ENCODE results near the gene ANP32D. TPM values are rescaled to one million over a fixed set of nuclear protein-coding genes. Genes with fewer than 3 reads are reported as not detected.
"Not testable (repeated sequence)": the region's sequence is repeated elsewhere in the genome, so short reads cannot be mapped to it uniquely, and the experiment has no call there.

Gene ANP32D
- total RNA-seq, 2 donors from 2014 or later, result not detected

DNA sequence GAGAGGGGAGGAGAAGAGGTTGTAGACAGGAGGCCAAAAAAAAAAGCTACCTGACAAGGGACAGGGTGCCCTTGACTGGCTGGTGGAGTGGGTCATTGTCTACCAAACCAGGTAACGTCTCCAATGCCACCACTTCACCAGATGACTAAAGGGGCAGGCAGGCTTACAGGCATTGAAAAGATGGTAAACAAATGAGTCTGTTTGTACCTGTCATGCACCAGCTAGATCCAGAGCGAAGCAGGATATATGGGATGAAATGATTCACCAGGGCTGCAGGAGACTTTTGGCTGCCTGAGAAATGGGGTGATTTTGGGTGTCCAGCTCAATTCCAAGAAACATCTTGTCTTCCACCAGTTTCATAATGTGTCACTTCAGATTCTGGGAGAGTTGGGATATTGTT, 13.9 kb downstream of the ANP32D start:
- H3K27ac ChIP-seq, result no peak overlapping the region
- no peaks in the 10 kb centered on the region for H3K9me3 ChIP-seq
- no peaks in the 10 kb centered on the region for H3K27me3 ChIP-seq
- intact Hi-C loops (cut with DNase I), result no loop called here
- no peak overlapping the region for H3K9ac ChIP-seq (ENCODE audit: low read depth in 2 of 2, low read length in 2 of 2)
- TF ChIP-seq, protein P1, sequence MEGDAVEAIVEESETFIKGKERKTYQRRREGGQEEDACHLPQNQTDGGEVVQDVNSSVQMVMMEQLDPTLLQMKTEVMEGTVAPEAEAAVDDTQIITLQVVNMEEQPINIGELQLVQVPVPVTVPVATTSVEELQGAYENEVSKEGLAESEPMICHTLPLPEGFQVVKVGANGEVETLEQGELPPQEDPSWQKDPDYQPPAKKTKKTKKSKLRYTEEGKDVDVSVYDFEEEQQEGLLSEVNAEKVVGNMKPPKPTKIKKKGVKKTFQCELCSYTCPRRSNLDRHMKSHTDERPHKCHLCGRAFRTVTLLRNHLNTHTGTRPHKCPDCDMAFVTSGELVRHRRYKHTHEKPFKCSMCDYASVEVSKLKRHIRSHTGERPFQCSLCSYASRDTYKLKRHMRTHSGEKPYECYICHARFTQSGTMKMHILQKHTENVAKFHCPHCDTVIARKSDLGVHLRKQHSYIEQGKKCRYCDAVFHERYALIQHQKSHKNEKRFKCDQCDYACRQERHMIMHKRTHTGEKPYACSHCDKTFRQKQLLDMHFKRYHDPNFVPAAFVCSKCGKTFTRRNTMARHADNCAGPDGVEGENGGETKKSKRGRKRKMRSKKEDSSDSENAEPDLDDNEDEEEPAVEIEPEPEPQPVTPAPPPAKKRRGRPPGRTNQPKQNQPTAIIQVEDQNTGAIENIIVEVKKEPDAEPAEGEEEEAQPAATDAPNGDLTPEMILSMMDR (IDR thresholded peaks at IDR 0.05), result no peak
- no peaks in the 10 kb centered on the region for H3K36me3 ChIP-seq
- H3K4me1 ChIP-seq, result no peaks in the 10 kb centered on the region
- DNase-seq, result no peak
- no peak overlapping the region for H3K4me3 ChIP-seq

DNA sequence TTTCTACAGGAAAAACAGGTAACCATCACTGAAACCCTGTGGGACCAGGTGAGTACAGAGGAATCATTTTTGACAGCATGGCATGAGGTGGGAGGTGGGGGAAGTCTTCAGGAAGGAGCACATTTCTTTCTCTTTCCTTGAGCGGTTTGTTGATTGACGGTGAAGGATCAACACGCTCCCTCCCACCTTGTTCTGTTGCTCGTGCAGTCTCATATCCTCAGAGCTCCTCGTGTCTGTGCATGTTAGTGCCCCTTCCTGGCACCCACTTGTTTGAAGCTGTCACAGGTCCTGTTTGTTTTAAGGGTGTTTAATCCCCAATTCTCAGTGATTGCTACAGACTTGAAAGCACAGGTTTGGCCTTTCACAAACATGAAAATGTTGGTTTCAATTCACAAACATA, 14.3 kb downstream of the ANP32D start:
- Histone ChIP-seq H3K36me3 (no peaks in the 10 kb centered on the region), H3K4me3 (no peak overlapping the region), H3K9ac (ENCODE audit: low read depth in 2 of 2, low read length in 2 of 2) (no peak overlapping the region), H3K9me3 (no peaks in the 10 kb centered on the region), H3K27me3 (no peaks in the 10 kb centered on the region), H3K4me1 (no peaks in the 10 kb centered on the region), H3K27ac (no peak overlapping the region)
- intact Hi-C loops (cut with DNase I), result no loop called here
- no peak for DNase-seq
- TF ChIP-seq, protein P1 (IDR thresholded peaks at IDR 0.05), result no peak

DNA sequence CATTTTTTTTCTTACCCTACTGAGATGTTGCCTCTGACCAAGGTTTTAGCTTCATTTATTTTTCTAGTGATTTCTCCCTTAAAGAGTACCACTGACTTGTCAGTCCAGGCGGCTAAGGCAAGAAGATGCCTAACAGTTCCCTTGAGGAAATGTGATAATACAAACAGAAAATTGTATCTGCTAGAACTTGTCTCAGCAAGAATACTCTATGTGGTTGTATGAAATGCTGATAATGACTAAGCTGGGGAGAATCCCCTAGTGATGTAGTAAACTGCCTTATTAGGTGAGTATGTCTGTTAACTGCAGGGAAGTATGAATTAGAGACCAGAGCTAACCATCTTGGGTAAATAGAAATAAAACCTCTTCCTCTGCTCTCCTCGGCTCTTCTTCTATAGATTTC, 16.7 kb downstream of the ANP32D start:
- Histone ChIP-seq H3K27ac (no peak overlapping the region), H3K4me3 (no peak overlapping the region), H3K36me3 (no peaks in the 10 kb centered on the region), H3K27me3 (no peaks in the 10 kb centered on the region), H3K9me3 (no peaks in the 10 kb centered on the region), H3K9ac (ENCODE audit: low read depth in 2 of 2, low read length in 2 of 2) (no peak overlapping the region), H3K4me1 (no peaks in the 10 kb centered on the region)
- TF ChIP-seq, protein P1 (IDR thresholded peaks at IDR 0.05), result no peak
- intact Hi-C loops (cut with DNase I), result no loop called here
- DNase-seq, result no peak

DNA sequence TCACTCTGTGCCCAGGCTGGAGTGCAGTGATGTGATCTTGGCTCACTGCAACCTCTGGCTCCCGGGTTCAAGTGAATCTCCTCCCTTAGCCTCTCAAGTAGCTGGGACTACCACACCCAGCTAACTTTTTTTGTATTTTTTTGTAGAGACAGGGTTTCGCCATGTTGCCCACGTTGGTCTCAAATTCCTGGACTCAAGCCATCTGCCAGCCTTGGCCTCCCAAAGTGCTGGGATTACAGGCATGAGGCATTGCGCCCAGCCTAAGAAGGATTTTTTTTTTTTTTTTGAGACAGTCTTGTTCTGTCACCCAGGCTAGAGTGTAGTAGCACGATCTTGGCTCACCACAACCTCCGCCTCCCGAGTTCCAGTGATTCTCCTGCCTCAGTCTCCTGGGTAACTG, 17.1 kb downstream of the ANP32D start:
- intact Hi-C loops (cut with DNase I); H3K27ac ChIP-seq; H3K9ac ChIP-seq (ENCODE audit: low read depth in 2 of 2, low read length in 2 of 2): not testable (repeated sequence)

DNA sequence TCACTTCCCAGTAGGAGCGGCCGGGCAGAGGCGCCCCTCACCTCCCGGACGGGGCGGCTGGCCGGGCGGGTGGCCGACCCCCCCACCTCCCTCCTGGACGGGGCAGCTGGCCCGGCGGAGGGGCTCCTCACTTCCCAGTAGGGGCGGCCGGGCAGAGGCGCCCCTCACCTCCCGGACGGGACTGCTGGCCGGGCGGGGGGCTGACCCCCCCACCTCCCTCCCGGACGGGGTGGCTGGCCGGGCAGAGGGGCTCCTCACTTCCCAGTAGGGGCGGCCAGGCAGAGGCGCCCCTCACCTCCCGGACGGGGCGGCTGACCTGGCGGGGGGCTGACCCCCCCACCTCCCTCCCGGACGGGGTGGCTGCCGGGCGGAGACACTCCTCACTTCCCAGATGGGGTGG, 27.9 kb downstream of the ANP32D start:
- H3K9me3 ChIP-seq; H3K4me3 ChIP-seq; intact Hi-C loops (cut with DNase I); H3K36me3 ChIP-seq; DNase-seq; H3K9ac ChIP-seq (ENCODE audit: low read depth in 2 of 2, low read length in 2 of 2); H3K27me3 ChIP-seq; H3K4me1 ChIP-seq; H3K27ac ChIP-seq: not testable (repeated sequence)

More for the DNA sequence above, 17.1 kb downstream of the ANP32D start:
- not testable (repeated sequence) for DNase-seq, H3K4me3 ChIP-seq, H3K36me3 ChIP-seq, H3K27me3 ChIP-seq, H3K4me1 ChIP-seq, H3K9me3 ChIP-seq

DNA sequence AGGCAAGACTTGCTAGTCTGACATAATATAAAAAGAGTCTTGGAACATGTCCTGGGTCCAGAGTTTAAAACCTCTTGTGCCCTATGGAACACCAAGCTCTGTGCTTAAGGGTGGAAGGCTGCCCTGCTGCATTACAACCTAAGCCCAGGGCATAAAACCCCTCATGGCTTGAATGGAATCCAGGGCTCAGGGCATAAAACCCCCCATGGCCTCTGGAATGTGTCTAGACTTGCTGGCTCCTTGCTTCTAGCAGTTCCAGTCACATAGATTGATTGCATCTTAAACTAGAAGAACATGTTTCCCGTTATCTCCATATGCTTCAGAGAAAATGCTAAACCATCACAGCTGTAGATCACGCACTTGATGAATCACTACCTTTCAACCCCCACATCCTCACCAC, 34.5 kb downstream of the ANP32D start:
- H3K9me3 ChIP-seq; intact Hi-C loops (cut with DNase I); DNase-seq; H3K27me3 ChIP-seq; H3K27ac ChIP-seq; H3K4me1 ChIP-seq; H3K4me3 ChIP-seq; H3K9ac ChIP-seq (ENCODE audit: low read depth in 2 of 2, low read length in 2 of 2); H3K36me3 ChIP-seq: not testable (repeated sequence)

DNA sequence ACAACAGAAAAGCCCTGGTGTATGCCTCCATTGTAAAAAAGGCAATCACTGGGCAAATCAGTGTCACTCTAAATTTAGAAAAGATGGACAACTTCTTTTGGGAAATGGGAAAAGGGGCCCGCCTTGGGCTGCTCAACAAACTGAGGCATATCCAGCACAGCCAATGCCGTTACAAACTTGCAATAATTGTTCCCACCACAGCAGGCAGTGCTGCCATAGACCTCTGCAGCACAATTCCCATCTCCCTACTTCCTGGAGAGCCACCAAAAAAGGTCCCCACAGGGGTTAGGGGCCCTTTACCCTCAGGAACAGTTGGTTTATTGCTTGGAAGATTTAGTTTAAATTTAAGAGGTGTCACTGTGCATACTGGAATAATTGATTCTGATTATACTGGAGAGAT, 36.6 kb downstream of the ANP32D start:
- no peak for DNase-seq
- Histone ChIP-seq H3K4me3 (no peak overlapping the region), H3K27ac (no peak overlapping the region), H3K27me3 (no peaks in the 10 kb centered on the region), H3K9me3 (no peaks in the 10 kb centered on the region), H3K4me1 (no peaks in the 10 kb centered on the region), H3K36me3 (no peaks in the 10 kb centered on the region), H3K9ac (ENCODE audit: low read depth in 2 of 2, low read length in 2 of 2) (no peak overlapping the region)
- TF ChIP-seq, protein P1 (IDR thresholded peaks at IDR 0.05), result no peak
- intact Hi-C loops (cut with DNase I), result no loop called here

Data from colonic mucosa (tissue), 4 donors.